Parathyroid adenoma (tissue), 2 donors: ENCODE data around the gene SBF1.
"Not testable (repeated sequence)": the region's sequence is repeated elsewhere in the genome, so short reads cannot be mapped to it uniquely, and the experiment has no call there.

Source experiments
- H2AFZ ChIP-seq: fragments of 300-600 bp; sonication (generic); one replicate; pipeline ENCODE4 v1.7.0; 2017; ENCODE audit warnings: antibody characterized with exemption, mild to moderate bottlenecking
- H3K27ac ChIP-seq: fragments of 300-600 bp; sonication (generic); one replicate; pipeline ENCODE4 v1.7.0; 2017
- H3K27me3 ChIP-seq: fragments of 300-600 bp; sonication (generic); one replicate; pipeline ENCODE4 v1.7.0; 2017; ENCODE audit warnings: low read length; ENCODE audit not compliant: control insufficient read depth, insufficient read depth
- H3K36me3 ChIP-seq: fragments of 300-600 bp; sonication (generic); one replicate; pipeline ENCODE4 v1.7.0; 2017; ENCODE audit warnings: low read length; ENCODE audit not compliant: control insufficient read depth, insufficient read depth
- H3K4me1 ChIP-seq: fragments of 300-600 bp; sonication (generic); one replicate; pipeline ENCODE4 v1.7.0; 2017; ENCODE audit warnings: control low read depth
- H3K4me2 ChIP-seq: fragments of 300-600 bp; sonication (generic); one replicate; pipeline ENCODE4 v1.7.0; 2017; ENCODE audit warnings: low read length
- H3K4me3 ChIP-seq: fragments of 300-600 bp; sonication (generic); one replicate; pipeline ENCODE4 v1.7.0; 2017; ENCODE audit warnings: low read depth, low read length
- H3K79me2 ChIP-seq: fragments of 300-600 bp; sonication (generic); one replicate; pipeline ENCODE4 v1.7.0; 2017; ENCODE audit warnings: control low read depth
- H3K9ac ChIP-seq: fragments of 300-600 bp; sonication (generic); one replicate; pipeline ENCODE4 v1.7.0; 2017; ENCODE audit warnings: mild to moderate bottlenecking
- H3K9me3 ChIP-seq: fragments of 300-600 bp; sonication (generic); one replicate; pipeline ENCODE4 v1.7.0; 2017; ENCODE audit warnings: low read length; ENCODE audit not compliant: control insufficient read depth
- CTCF ChIP-seq: fragments of 300-600 bp; sonication (generic); IDR thresholded peaks from one replicate; pipeline ENCODE4 v1.7.0; 2017; ENCODE audit warnings: antibody characterized with exemption, mild to moderate bottlenecking
- donor health status: primary hyperparathyroidism.

Gene SBF1

GRCh38 chr22:50522208-50522805, 47.5 kb upstream of the SBF1 start:
- Histone ChIP-seq H3K36me3 (no peaks in the 10 kb centered on the region), H3K27me3 (no peaks in the 10 kb centered on the region), H3K79me2 (peaks cover 6% of the 10 kb centered on the region), H3K27ac (no peak overlapping the region), H3K9ac (no peak overlapping the region), H3K4me1 (peaks cover 4% of the 10 kb centered on the region), H3K4me3 (no peak overlapping the region), H3K4me2 (no peak overlapping the region), H2AFZ (no peak overlapping the region), H3K9me3 (no peaks in the 10 kb centered on the region)
- TF ChIP-seq CTCF = no peak

GRCh38 chr22:50521710-50522109, 46.9 kb upstream of the SBF1 start:
- Histone ChIP-seq H3K27ac (no peak overlapping the region), H2AFZ (no peak overlapping the region), H3K9me3 (no peaks in the 10 kb centered on the region), H3K27me3 (no peaks in the 10 kb centered on the region), H3K79me2 (peaks cover 12% of the 10 kb centered on the region), H3K9ac (no peak overlapping the region), H3K4me2 (no peak overlapping the region), H3K4me3 (no peak overlapping the region), H3K4me1 (no peaks in the 10 kb centered on the region), H3K36me3 (no peaks in the 10 kb centered on the region)
- no peak for TF ChIP-seq CTCF

GRCh38 chr22:50520826-50521453, 46.1 kb upstream of the SBF1 start:
- no peak overlapping the region for H3K27ac ChIP-seq

GRCh38 chr22:50520184-50520583, 45.3 kb upstream of the SBF1 start:
- not testable (repeated sequence) for H2AFZ ChIP-seq, H3K36me3 ChIP-seq, H3K27ac ChIP-seq, H3K4me3 ChIP-seq, H3K9me3 ChIP-seq, H3K9ac ChIP-seq, H3K4me2 ChIP-seq, H3K27me3 ChIP-seq, H3K4me1 ChIP-seq
- H3K79me2 ChIP-seq = peaks cover 20% of the 10 kb centered on the region

More at GRCh38 chr22:50520826-50521453, 46.1 kb upstream of the SBF1 start:
- Histone ChIP-seq H3K9me3 (no peaks in the 10 kb centered on the region), H3K9ac (no peak overlapping the region), H3K4me1 (no peaks in the 10 kb centered on the region), H3K4me3 (no peak overlapping the region), H3K36me3 (no peaks in the 10 kb centered on the region), H3K27me3 (no peaks in the 10 kb centered on the region), H3K4me2 (no peak overlapping the region), H2AFZ (no peak overlapping the region), H3K79me2 (peaks cover 17% of the 10 kb centered on the region)
- no peak for TF ChIP-seq CTCF

- H3K9ac ChIP-seq = no peak overlapping the region
- H3K36me3 ChIP-seq = no peaks in the 10 kb centered on the region
- no peak overlapping the region for H3K4me2 ChIP-seq
- peaks cover 20% of the 10 kb centered on the region for H3K79me2 ChIP-seq
- H3K9me3 ChIP-seq = no peaks in the 10 kb centered on the region
- H3K4me3 ChIP-seq = no peak overlapping the region
- H3K27me3 ChIP-seq = no peaks in the 10 kb centered on the region
- TF ChIP-seq CTCF = no peak
- H3K27ac ChIP-seq = no peak overlapping the region
- H3K4me1 ChIP-seq = no peaks in the 10 kb centered on the region
- no peak overlapping the region for H2AFZ ChIP-seq
Observed at GRCh38 chr22:50519151-50519550, 44.3 kb upstream of the SBF1 start.
